H1 (cell line): ENCODE measurements around the gene UTP14C. TPM values are rescaled to one million over a fixed set of nuclear protein-coding genes. Genes with fewer than 3 reads are reported as not detected.
"Not testable (repeated sequence)": the region's sequence is repeated elsewhere in the genome, so short reads cannot be mapped to it uniquely, and the experiment has no call there.

Source experiments
- CTCF ChIA-PET: fragments of 300-600 bp; sonication (Branson Sonifier 250); formaldehyde crosslinking; loops from one replicate; lab custom pipeline; 2021; ENCODE audit not compliant: partially characterized antibody; lab: Charles Lee
- POLR2A ChIA-PET: fragments of 300-600 bp; sonication (Branson Sonifier 250); formaldehyde crosslinking; loops from one replicate; lab custom pipeline; 2021; ENCODE audit warnings: inconsistent platforms; ENCODE audit not compliant: partially characterized antibody; lab: Charles Lee
- DNase-seq, 2 experiments: peaks; one replicate each; pipeline versions ENCODE4 v3.0.0 to v3.0.0-alpha.2; 2010 to 2022; ENCODE audit warnings: low spot score in 2 of 2, low read depth in 1 of 2, mixed read lengths in 1 of 2
- FAIRE-seq: peaks from 2 replicates; lab custom pipeline; 2011; peaks lifted over from hg19 to GRCh38; lab: Jason Lieb, UNC
- H2AFZ ChIP-seq: 2 replicates; pipeline ENCODE4 v1.8.1; 2012; ENCODE audit warnings: low read length, inconsistent platforms
- H2AK5ac ChIP-seq: 2 replicates; pipeline ENCODE4 v1.6.1; 2013; ENCODE audit warnings: low read depth, low read length
- H2BK120ac ChIP-seq: replicated peaks from 2 replicates; pipeline ENCODE3; 2013; ENCODE audit warnings: low read depth, low read length, inconsistent platforms
- H2BK12ac ChIP-seq: 2 replicates; pipeline ENCODE4 v1.6.1; 2013; ENCODE audit warnings: low read depth, low read length
- H2BK15ac ChIP-seq: 2 replicates; pipeline ENCODE4 v1.6.1; 2013; ENCODE audit warnings: low read length
- H2BK20ac ChIP-seq: 2 replicates; pipeline ENCODE4 v1.6.1; 2013; ENCODE audit warnings: low read length
- H2BK5ac ChIP-seq: 2 replicates; pipeline ENCODE4 v1.6.1; 2013; ENCODE audit warnings: low read depth, low read length
- H3K14ac ChIP-seq: 2 replicates; pipeline ENCODE4 v1.6.1; 2013; ENCODE audit warnings: inconsistent platforms; ENCODE audit not compliant: insufficient read length
- H3K18ac ChIP-seq: 2 replicates; pipeline ENCODE4 v1.6.1; 2013; ENCODE audit warnings: low read length; ENCODE audit errors: extremely low read depth
- H3K23ac ChIP-seq: 2 replicates; pipeline ENCODE4 v1.6.1; 2013; ENCODE audit warnings: inconsistent platforms; ENCODE audit not compliant: insufficient read length
- H3K23me2 ChIP-seq: 2 replicates; pipeline ENCODE4 v1.6.1; 2013; ENCODE audit warnings: low read depth, low read length
- H3K27ac ChIP-seq: 2 replicates; pipeline ENCODE4 v1.6.1; 2011; ENCODE audit warnings: low read depth, low read length, inconsistent platforms
- H3K27me3 ChIP-seq, 4 experiments: replicated peaks in 1 of 4; 1 replicate in 1 of 4; 2 replicates in 3 of 4; pipeline versions ENCODE4 v1.6.1 to v1.8.1; 2011 to 2013; ENCODE audit warnings: low read length in 3 of 4, mild to moderate bottlenecking in 3 of 4, inconsistent platforms in 2 of 4, mixed read lengths in 2 of 4, moderate library complexity in 1 of 4; ENCODE audit not compliant: control insufficient read depth in 3 of 4, insufficient read depth in 3 of 4; ENCODE audit errors: extremely low read depth in 1 of 4
- H3K36me3 ChIP-seq, 4 experiments: 2 replicates each; pipeline versions ENCODE4 v1.6.1 to v1.8.1; 2011 to 2013; ENCODE audit warnings: mild to moderate bottlenecking in 4 of 4, low read length in 3 of 4, moderate library complexity in 2 of 4, control low read depth in 1 of 4, inconsistent platforms in 1 of 4; ENCODE audit not compliant: insufficient read depth in 4 of 4, control insufficient read depth in 2 of 4
- H3K4ac ChIP-seq: replicated peaks from 2 replicates; pipeline ENCODE3; 2013; ENCODE audit warnings: low read length, low read depth, mixed read lengths, inconsistent platforms; ENCODE audit not compliant: insufficient read length
- H3K4me1 ChIP-seq, 4 experiments: replicated peaks in 1 of 4; 1 replicate in 1 of 4; 2 replicates in 3 of 4; pipeline versions ENCODE4 v1.6.1 to v1.8.1; 2011 to 2013; ENCODE audit warnings: low read length in 3 of 4, inconsistent platforms in 2 of 4, mixed read lengths in 1 of 4; ENCODE audit not compliant: insufficient read depth in 4 of 4, control insufficient read depth in 3 of 4
- H3K4me2 ChIP-seq, 2 experiments: 2 replicates each; pipeline versions ENCODE4 v1.6.1 to v1.8.1; 2011 to 2013; ENCODE audit warnings: low read depth in 2 of 2, low read length in 2 of 2, control low read depth in 1 of 2, inconsistent platforms in 1 of 2, mild to moderate bottlenecking in 1 of 2; ENCODE audit not compliant: insufficient read depth in 1 of 2
- H3K4me3 ChIP-seq, 4 experiments: fragments of 200-600, 300-600 bp in 1 of 4; sonication (generic), shearing (Covaris generic), sonication (Bioruptor Twin) in 1 of 4; 2 replicates each; pipeline versions ENCODE4 v1.5.1 to v1.8.1; 2011 to 2016; ENCODE audit warnings: low read length in 4 of 4, low read depth in 3 of 4, control low read depth in 2 of 4, inconsistent platforms in 2 of 4, mild to moderate bottlenecking in 2 of 4, mixed read lengths in 1 of 4, moderate library complexity in 1 of 4; ENCODE audit not compliant: insufficient read depth in 2 of 4; ENCODE audit errors: extremely low read depth in 1 of 4
- H3K56ac ChIP-seq: replicated peaks from 2 replicates; pipeline ENCODE3; 2013; ENCODE audit warnings: low read depth, mild to moderate bottlenecking, mixed read lengths, low read length, inconsistent platforms; ENCODE audit not compliant: insufficient read length
- H3K79me1 ChIP-seq: 2 replicates; pipeline ENCODE4 v1.6.1; 2013; ENCODE audit warnings: low read depth, low read length, control low read depth
- H3K79me2 ChIP-seq, 2 experiments: 2 replicates each; pipeline versions ENCODE4 v1.6.1 to v1.8.1; 2012 to 2013; ENCODE audit warnings: low read length in 2 of 2, mild to moderate bottlenecking in 2 of 2, inconsistent platforms in 1 of 2; ENCODE audit not compliant: insufficient read depth in 2 of 2, control insufficient read depth in 1 of 2
- H3K9ac ChIP-seq, 4 experiments: replicated peaks in 1 of 4; 1 replicate in 1 of 4; 2 replicates in 3 of 4; pipeline versions ENCODE4 v1.6.1 to v1.8.1; 2011 to 2013; ENCODE audit warnings: low read depth in 3 of 4, low read length in 3 of 4, control low read depth in 2 of 4, mild to moderate bottlenecking in 2 of 4, moderate library complexity in 2 of 4, inconsistent platforms in 1 of 4; ENCODE audit errors: extremely low read depth in 1 of 4
- H3K9me3 ChIP-seq, 2 experiments: 2 replicates each; pipeline versions ENCODE4 v1.6.1 to v1.8.1; 2012 to 2013; ENCODE audit warnings: mild to moderate bottlenecking in 2 of 2, moderate library complexity in 2 of 2, control low read depth in 1 of 2, inconsistent platforms in 1 of 2, low read depth in 1 of 2, low read length in 1 of 2, mixed read lengths in 1 of 2; ENCODE audit not compliant: insufficient read depth in 2 of 2
- H4K20me1 ChIP-seq, 2 experiments: replicated peaks in 1 of 2; 2 replicates each; pipeline versions ENCODE3 to v1.8.1; 2011 to 2013; ENCODE audit warnings: inconsistent platforms in 2 of 2, low read length in 2 of 2, mild to moderate bottlenecking in 1 of 2; ENCODE audit not compliant: insufficient read depth in 2 of 2, control insufficient read depth in 1 of 2
- H4K5ac ChIP-seq: 2 replicates; pipeline ENCODE4 v1.6.1; 2013; ENCODE audit warnings: low read length, low read depth, mixed read lengths, inconsistent platforms; ENCODE audit not compliant: insufficient read length
- H4K8ac ChIP-seq: 2 replicates; pipeline ENCODE4 v1.8.0; 2013; ENCODE audit warnings: mild to moderate bottlenecking, moderate library complexity, low read length, inconsistent platforms; ENCODE audit not compliant: insufficient read depth; ENCODE audit errors: extremely low read depth
- H4K91ac ChIP-seq: replicated peaks from 2 replicates; pipeline ENCODE3; 2013; ENCODE audit warnings: low read length, mixed read lengths, inconsistent platforms; ENCODE audit not compliant: insufficient read length
- whole genome bisulfite sequencing, 2 experiments: shearing (Covaris generic) in 1 of 2; methylation state at CpG; one replicate each; pipeline versions ENCODE4 v1.1.6 to v1.1.7; 2013 to 2015; ENCODE audit warnings: low lambda C conversion rate in 2 of 2, mixed read lengths in 2 of 2, inconsistent platforms in 1 of 2, low coverage in 1 of 2, missing lambda C conversion rate in 1 of 2; ENCODE audit not compliant: insufficient replicate concordance in 2 of 2, insufficient coverage in 1 of 2, insufficient read length in 1 of 2; ENCODE audit errors: extremely low coverage in 1 of 2, missing lambda C conversion rate in 1 of 2; 5-methylcytosine and 5-hydroxymethylcytosine counted together
- polyA plus RNA-seq, 7 experiments: library from polyadenylated mRNA; depleted of rRNA in 3 of 7; stranded (reverse) in 5 of 7; unstranded in 2 of 7; fragments of >200 nt in 5 of 7; fragments of 200-250 nt in 2 of 7; gene quantifications; 1 replicate in 5 of 7; 2 replicates in 1 of 7; 4 replicates in 1 of 7; pipeline versions ENCODE4 v1.2.1 to v1.2.3, GENCODE V29; 2011 to 2013; ENCODE audit warnings: missing spikeins in 2 of 7, mixed read lengths in 2 of 7
- total RNA-seq: library from RNA; stranded (reverse); fragmentation: NEBNext Ultra II Directional; extraction: Animal tissue kit (Norgen Biotek cat#: 25700); gene quantifications from 2 replicates; pipeline ENCODE4 v1.2.1, GENCODE V29; 2021

UTP14C gene
- total and polyA plus RNA-seq, 2 of the 8 experiments (the other 6 are each of a cell fraction or from before 2014, with no cell fraction given): 6.8 to 22.7 TPM

GRCh38 chr13:52030401-52030800 lies 5.9 kb downstream of the UTP14C start:
- WGBS, 2 experiments: 93% methylated on average over 5 of the region's 6 CpGs; no CpG with 5 or more reads in 1 of the 2 experiments
- H2BK20ac ChIP-seq, H4K91ac ChIP-seq, H4K20me1 ChIP-seq, H2BK120ac ChIP-seq, H3K9ac ChIP-seq, H2BK12ac ChIP-seq, H2BK5ac ChIP-seq, H4K5ac ChIP-seq, H3K14ac ChIP-seq, H3K23me2 ChIP-seq, H2BK15ac ChIP-seq, H3K23ac ChIP-seq, H2AK5ac ChIP-seq, DNase-seq, H3K4me3 ChIP-seq, H3K27me3 ChIP-seq, H4K8ac ChIP-seq, H2AFZ ChIP-seq, H3K4ac ChIP-seq, H3K18ac ChIP-seq, H3K27ac ChIP-seq, FAIRE-seq, H3K4me2 ChIP-seq, H3K79me1 ChIP-seq, H3K56ac ChIP-seq, H3K4me1 ChIP-seq: not testable (repeated sequence)
- POLR2A ChIA-PET: interaction anchor here (0.6 kb wide), 1 partner anchor 38 kb away, joined by 3 read pairs; no protein-coding TSS in a partner anchor
- peaks cover 3 to 43% (median 18%) of the 10 kb centered on the region in 4 experiments; a peak in 7 of 8 replicates for H3K36me3 ChIP-seq
- peaks cover 12 to 14% of the 10 kb centered on the region in 2 experiments; a peak in 2 of 4 replicates for H3K9me3 ChIP-seq
- CTCF ChIA-PET: interaction anchor here (0.6 to 1.7 kb wide), 6 partner anchors 19 to 380 kb away, joined by 3 to 6 read pairs (median 4); no protein-coding TSS in a partner anchor
- peaks cover 0 to 12% of the 10 kb centered on the region in 2 experiments; a peak in 2 of 4 replicates for H3K79me2 ChIP-seq
